ENCODE measurements around the gene PKD2L2.

- no peak for TF ChIP-seq TEAD2 (tag; IDR thresholded peaks at IDR 0.05)
- no peak for TF ChIP-seq MEIS2 (IDR thresholded peaks at IDR 0.05; ENCODE audit: partially characterized antibody)
- no peak for TF ChIP-seq ETS2 (tag; IDR thresholded peaks at IDR 0.05; ENCODE audit: borderline replicate concordance, poor library complexity, severe bottlenecking)
- no peak for TF ChIP-seq E2F8 (IDR thresholded peaks at IDR 0.05; ENCODE audit: low read depth, partially characterized antibody)
- TF ChIP-seq, protein P1, sequence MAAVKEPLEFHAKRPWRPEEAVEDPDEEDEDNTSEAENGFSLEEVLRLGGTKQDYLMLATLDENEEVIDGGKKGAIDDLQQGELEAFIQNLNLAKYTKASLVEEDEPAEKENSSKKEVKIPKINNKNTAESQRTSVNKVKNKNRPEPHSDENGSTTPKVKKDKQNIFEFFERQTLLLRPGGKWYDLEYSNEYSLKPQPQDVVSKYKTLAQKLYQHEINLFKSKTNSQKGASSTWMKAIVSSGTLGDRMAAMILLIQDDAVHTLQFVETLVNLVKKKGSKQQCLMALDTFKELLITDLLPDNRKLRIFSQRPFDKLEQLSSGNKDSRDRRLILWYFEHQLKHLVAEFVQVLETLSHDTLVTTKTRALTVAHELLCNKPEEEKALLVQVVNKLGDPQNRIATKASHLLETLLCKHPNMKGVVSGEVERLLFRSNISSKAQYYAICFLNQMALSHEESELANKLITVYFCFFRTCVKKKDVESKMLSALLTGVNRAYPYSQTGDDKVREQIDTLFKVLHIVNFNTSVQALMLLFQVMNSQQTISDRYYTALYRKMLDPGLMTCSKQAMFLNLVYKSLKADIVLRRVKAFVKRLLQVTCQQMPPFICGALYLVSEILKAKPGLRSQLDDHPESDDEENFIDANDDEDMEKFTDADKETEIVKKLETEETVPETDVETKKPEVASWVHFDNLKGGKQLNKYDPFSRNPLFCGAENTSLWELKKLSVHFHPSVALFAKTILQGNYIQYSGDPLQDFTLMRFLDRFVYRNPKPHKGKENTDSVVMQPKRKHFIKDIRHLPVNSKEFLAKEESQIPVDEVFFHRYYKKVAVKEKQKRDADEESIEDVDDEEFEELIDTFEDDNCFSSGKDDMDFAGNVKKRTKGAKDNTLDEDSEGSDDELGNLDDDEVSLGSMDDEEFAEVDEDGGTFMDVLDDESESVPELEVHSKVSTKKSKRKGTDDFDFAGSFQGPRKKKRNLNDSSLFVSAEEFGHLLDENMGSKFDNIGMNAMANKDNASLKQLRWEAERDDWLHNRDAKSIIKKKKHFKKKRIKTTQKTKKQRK (IDR thresholded peaks at IDR 0.05; ENCODE audit: borderline replicate concordance, low read depth, low read length): no peak
- no peak for TF ChIP-seq ZBTB7A (IDR thresholded peaks at IDR 0.05; ENCODE audit: borderline replicate concordance, control insufficient read depth, low read depth, low read length)
- no peak for TF ChIP-seq ADNP (tag; IDR thresholded peaks at IDR 0.05)
- no peak for TF ChIP-seq POLR2A (conservative IDR thresholded peaks at IDR 0.05)
- TF ChIP-seq ZNF133 (CRISPR knock-in tag; IDR thresholded peaks at IDR 0.05): no peak
- TF ChIP-seq, protein P2, sequence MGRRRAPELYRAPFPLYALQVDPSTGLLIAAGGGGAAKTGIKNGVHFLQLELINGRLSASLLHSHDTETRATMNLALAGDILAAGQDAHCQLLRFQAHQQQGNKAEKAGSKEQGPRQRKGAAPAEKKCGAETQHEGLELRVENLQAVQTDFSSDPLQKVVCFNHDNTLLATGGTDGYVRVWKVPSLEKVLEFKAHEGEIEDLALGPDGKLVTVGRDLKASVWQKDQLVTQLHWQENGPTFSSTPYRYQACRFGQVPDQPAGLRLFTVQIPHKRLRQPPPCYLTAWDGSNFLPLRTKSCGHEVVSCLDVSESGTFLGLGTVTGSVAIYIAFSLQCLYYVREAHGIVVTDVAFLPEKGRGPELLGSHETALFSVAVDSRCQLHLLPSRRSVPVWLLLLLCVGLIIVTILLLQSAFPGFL (CRISPR knock-in tag; IDR thresholded peaks at IDR 0.05): no peak
- TF ChIP-seq ZKSCAN1 (IDR thresholded peaks at IDR 0.05; ENCODE audit: low read depth, low read length): no peak
- no peak for TF ChIP-seq SLC30A9 (CRISPR knock-in tag; IDR thresholded peaks at IDR 0.05)
- TF ChIP-seq, protein P3, sequence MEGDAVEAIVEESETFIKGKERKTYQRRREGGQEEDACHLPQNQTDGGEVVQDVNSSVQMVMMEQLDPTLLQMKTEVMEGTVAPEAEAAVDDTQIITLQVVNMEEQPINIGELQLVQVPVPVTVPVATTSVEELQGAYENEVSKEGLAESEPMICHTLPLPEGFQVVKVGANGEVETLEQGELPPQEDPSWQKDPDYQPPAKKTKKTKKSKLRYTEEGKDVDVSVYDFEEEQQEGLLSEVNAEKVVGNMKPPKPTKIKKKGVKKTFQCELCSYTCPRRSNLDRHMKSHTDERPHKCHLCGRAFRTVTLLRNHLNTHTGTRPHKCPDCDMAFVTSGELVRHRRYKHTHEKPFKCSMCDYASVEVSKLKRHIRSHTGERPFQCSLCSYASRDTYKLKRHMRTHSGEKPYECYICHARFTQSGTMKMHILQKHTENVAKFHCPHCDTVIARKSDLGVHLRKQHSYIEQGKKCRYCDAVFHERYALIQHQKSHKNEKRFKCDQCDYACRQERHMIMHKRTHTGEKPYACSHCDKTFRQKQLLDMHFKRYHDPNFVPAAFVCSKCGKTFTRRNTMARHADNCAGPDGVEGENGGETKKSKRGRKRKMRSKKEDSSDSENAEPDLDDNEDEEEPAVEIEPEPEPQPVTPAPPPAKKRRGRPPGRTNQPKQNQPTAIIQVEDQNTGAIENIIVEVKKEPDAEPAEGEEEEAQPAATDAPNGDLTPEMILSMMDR (IDR thresholded peaks at IDR 0.05 in 2 of 3, conservative IDR thresholded peaks at IDR 0.05 in 1 of 3; ENCODE audit: insufficient read depth in 2 of 3, low read depth in 1 of 3, low read length in 3 of 3): no peak
These were observed 71.6 kb downstream of the PKD2L2 start for GRCh38 chr5:137960819-137961218.
